Activated CD4-positive, alpha-beta T cell treated with anti-CD3 and anti-CD28 coated beads, Interleukin-2, amount 50 U/mL, for 16 hours (primary cell): Measurements from ENCODE around the gene TMEM232.

ENCODE experiments used
- DNase-seq: peaks from one replicate; pipeline ENCODE4 v3.0.0-alpha.2; 2020

Gene TMEM232

GRCh38 chr5:110507972-110508371 is 218.5 kb downstream of the TMEM232 start:
- no peak for DNase-seq

GRCh38 chr5:110506378-110506777 is 220.1 kb downstream of the TMEM232 start:
- no peak for DNase-seq

DNA sequence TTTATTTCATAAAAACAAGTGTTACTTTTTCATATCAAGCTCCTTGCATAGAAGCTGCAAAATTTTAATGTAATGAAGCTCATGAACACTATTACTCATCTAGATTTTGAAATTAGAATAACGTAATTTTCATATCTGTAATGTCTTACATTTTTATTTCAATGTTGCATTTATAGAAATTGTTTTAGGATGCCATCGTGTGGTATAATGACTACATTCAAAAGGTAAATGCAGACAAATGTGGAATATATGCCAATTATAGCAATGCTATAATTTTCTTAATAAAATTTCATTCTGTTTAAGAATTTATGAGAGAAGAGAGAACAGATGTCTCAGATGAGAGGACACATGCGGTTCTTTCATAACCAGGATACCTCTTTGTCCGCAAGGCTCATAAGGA is 230.2 kb downstream of the TMEM232 start:
- no peak for DNase-seq

GRCh38 chr5:110492446-110492845 is 234.0 kb downstream of the TMEM232 start:
- no peak for DNase-seq

DNA sequence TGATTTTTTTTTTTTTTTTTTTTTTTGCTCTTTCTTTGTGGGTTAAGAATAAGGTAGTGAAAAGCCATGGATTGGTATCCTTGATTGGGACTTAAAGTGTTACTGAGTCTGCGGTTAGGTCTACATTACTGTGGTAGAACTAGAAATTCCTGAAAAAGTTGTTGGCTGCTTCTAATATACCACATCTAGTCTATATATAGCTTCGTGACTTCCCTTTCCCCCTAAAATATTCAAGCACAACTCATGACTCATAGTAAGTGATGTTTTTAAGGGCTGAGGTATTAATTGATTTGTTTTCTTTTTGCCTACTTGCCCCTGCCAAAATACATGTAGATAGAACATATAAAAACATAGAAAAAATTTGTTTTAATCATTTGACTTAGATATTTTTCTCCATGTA is 247.6 kb downstream of the TMEM232 start:
- no peak for DNase-seq

GRCh38 chr5:110477911-110478310 is 248.6 kb downstream of the TMEM232 start:
- DNase-seq = no peak

- DNase-seq = no peak
Observed at GRCh38 chr5:110476164-110476563, 250.3 kb downstream of the TMEM232 start.

DNA sequence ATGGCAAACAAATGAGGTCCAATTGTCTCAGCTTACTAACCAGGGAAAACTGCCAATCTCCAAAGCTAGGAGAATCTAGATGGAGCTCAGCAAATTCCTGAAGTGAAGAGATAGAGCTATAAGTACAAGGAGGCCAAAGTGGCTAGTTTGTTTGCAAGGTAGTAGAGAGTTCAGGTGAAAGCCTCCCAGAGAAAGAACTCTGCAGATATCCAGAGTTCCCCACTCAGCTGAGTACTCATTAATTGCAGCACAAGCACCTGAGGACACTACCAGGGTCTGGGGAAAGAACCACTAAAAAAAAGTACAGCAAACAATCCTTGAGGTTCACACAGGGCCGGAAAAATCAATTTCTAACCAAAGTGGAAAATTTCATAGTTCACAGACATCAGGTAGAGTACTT is 250.9 kb downstream of the TMEM232 start:
- DNase-seq = no peak

DNA sequence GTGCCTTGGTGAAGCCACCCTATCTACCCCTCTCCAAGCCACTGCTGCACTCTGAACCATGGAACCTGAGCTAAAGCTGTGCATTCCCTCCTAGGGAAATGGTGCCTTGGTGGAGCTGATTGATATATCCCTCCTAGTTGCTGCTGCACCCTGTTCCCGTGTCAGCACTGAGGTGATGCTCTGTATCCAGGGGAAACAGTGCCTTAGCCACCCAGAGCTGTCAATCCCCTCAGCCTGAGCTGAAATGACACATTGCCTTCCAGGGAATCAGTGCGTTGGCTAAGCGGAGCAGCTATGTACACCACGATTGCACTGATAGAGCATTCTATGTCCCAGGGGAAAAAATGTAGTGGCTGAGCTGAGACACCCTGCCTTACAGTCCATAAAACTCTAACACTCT is 257.0 kb downstream of the TMEM232 start:
- no peak for DNase-seq

DNA sequence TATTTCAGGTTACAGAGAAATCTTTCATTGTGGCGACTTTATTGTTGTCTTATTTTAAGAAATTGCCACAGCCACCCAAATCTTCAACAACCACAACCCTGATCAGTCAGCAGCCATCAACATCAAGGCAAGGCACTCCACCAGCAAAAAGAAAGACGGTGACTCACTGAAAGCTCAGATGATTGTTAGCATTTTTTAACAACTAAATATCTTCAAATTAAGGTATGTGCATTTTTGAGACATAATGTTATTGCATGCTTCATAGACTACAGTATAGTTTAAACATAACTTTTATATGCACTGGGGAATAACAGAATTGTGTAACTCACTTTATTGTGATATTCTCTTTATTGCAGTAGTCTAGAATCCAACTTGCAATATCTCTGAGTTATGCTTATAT is 263.4 kb downstream of the TMEM232 start:
- no peak for DNase-seq

DNA sequence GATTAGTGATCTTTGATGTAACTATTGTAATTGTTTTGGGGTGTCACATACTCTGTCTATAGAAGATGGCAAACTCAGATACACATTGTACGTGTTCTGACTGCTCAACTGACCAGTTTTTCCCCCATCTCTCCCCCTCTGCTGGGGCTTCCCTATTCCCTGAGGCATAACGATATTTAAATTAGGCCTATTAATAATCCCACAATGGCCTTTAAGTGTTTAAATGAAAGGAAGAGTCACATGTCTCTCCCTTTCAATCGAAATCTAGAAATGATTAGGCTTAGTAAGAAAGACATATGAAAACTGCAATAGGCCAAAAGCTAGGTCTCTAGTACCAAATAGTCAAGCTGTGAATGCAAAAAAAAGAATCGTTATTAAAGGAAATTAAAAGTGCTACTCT is 265.6 kb downstream of the TMEM232 start:
- no peak for DNase-seq

DNA sequence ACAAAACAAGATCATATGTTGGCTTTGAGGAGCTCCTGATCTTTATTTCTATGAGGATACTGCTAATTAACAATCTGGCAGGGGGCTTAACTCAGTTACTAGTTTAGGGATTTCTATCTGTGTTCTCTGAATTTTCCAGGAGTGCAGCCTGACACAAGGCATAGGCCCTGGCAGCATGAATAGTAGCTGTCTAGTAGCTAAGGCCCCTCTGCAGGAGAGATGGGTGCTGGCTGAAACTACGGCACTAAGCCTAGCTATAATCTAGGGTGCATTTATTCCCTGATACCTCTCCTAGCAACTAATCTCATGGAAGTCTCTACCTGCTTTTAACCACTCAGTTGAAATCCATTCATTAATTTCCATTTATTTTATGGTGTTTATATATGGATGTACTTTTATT is 268.2 kb downstream of the TMEM232 start:
- DNase-seq = no peak

- no peak for DNase-seq
Observed at GRCh38 chr5:110442856-110443255, 283.6 kb downstream of the TMEM232 start.

DNA sequence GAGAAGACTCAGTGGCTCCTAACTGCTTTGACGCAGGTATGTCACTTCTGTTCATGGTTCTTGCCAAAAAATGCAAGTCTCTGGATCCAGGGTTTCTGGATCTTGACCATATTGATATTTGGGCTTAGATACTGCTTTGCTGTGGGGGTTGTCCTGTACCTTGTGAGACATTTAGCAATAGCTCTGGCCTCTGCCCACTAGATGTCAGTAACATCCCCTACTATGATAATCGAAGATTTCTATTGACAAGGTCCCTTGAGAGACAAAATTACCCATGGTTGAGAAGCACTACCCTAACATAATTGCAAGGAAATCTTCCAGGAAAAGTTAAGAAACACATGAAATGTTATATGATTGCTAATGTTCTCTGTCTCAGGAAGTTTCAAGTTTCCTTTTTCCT is 285.4 kb downstream of the TMEM232 start:
- peak; percentile 25 for DNase-seq

DNA sequence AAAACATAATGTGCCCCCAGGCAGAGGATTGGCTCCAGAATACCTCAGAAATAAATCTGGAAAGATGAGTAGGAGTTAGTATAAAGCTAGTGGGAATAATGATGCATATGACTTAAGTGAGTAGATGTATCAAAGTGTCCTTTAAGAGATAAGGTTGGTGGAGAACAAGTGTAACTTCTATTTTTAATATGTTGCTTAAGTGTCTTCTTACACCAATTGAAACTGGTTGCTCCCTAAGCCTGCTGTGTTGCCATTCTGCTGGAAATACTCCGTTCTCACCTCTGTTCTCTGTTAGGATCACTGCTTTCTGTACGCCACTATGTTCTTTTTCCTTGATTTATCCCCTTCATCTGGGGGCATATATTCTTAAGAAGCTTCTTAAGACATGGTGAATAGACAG is 286.4 kb downstream of the TMEM232 start:
- DNase-seq = no peak

DNA sequence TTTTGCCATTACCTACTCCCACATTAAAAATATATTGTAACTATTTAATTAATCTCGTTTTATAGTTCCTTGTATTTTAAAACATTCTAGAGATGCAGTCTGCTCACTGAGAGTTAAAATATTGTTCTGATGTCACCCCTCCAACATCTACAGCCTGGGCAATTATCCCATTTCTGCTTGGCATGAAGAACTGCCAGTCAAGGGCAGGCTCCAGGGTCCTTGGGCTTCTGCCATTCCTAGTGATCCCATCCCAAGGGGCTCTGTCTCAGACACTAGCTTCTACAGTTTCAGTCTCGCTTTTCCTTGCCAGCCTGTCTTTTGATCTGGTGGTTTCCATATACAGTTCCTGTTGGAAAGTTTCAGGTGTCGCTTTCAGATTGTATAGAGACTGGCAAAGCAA is 287.2 kb downstream of the TMEM232 start:
- DNase-seq = no peak

DNA sequence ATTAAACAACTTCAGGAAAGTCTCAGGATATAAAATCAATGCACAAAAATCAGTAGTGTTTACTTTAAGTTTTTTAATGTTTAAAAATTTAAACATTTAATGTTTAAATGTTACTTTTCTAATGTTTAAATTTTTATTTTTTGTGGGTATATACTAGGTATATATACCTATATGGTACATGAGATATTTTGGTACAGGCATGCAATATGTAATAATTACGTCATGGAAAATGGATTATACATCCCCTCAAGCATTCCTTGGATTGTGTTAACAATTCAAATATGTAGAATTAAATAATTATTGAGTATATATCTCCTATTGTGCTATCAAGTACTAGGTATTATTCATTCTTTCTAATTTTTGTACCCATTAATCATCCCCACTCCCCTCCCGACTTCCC is 291.3 kb downstream of the TMEM232 start:
- DNase-seq = no peak

- DNase-seq = no peak
Observed at GRCh38 chr5:110431603-110432002, 294.9 kb downstream of the TMEM232 start.

GRCh38 chr5:110414360-110414759 is 312.1 kb downstream of the TMEM232 start:
- DNase-seq = peak; percentile 6

DNA sequence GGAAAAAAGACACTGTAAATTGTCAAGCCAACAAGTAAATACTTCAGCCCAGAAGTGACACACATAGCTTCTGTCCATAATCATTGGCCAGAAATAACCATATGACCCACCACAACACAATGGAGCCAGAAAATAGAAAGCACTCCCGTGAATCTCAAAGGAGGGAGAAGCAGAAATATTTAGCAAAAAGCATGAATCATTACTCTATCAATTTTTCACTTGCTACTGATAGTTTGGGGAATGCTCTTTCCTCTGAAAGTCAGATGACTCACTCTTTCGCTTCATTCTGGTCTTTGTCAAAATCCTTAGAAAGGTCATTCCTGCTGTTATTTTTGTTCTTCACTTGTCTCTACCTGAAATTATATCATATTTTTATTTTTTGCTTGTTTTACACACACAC is 312.6 kb downstream of the TMEM232 start:
- no peak for DNase-seq

DNA sequence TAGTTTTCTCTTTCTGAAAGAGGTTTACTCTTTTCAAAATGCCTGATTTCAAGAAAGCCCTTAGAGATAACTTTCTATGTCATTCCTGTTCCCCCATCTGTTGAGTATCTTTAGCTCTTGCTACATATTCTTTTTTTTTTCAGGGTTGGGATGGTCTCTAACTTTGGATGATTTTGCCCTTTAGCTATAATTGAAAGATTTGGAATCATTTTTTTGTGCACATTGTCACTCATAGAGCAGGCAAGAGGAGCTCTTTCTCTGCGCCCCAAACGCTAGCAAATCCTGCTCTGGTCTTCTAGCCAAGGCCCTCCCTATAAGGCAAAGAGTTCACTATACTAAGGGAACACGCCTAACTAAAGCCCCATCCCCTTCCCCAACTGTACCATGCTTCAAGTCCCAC is 316.9 kb downstream of the TMEM232 start:
- no peak for DNase-seq

DNA sequence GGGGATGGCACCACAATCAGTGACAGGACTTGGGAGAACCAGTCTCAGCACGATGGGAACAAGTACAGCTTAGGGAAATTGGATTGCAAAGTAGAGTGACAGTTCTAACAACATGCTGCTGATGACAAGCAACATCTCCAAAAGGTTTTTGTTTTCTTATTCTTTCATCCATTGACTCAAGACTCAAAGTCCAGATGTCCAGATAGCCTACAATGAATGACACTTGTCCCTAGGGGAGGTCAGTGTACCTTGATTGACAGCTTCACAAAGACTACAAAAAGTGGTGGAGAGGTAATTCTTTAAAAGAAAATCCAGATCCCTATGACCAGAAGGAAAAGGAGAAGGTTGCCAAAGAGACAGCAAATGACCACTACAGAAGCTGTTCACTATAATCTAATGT is 323.9 kb downstream of the TMEM232 start:
- no peak for DNase-seq

DNA sequence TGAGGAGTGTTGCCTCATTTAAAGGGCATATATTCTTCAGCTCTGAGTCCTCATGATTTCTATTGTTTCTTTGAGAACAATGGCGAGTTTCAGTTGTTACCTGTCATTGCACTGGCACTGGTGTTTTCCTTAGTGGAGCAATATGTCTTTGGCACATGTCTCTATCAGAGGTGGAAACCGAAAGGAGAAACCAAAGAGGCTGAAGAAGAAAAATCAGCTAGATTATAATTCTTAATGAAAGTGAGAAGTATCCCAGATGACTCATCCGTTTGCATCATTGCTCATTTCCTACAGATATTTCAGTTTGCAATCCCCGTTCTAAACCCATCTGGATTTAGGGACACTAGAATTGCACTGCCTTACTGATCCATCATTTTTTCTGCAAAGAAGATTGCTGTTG is 324.6 kb downstream of the TMEM232 start:
- no peak for DNase-seq

DNA sequence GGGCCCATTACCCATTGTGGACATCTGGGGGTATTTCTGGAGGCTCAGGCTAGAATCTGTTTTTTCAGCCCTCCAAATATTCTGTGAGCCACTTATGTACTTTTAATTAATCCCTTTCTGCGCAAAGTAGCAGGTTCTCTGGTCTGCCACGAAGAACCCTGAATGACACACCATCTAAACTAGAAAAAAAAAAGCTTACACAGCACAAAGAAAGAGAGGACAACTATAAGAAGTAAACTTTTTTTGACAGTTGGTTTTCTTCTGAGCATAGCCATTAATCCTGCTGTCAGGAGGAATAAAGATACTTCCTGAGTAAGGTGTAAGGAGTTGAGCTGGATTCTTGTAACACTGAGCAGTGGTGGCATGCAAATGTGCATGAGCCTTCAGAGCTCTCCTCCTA is 327.5 kb downstream of the TMEM232 start:
- DNase-seq = no peak

GRCh38 chr5:110397281-110397680 is 329.2 kb downstream of the TMEM232 start:
- DNase-seq = no peak

DNA sequence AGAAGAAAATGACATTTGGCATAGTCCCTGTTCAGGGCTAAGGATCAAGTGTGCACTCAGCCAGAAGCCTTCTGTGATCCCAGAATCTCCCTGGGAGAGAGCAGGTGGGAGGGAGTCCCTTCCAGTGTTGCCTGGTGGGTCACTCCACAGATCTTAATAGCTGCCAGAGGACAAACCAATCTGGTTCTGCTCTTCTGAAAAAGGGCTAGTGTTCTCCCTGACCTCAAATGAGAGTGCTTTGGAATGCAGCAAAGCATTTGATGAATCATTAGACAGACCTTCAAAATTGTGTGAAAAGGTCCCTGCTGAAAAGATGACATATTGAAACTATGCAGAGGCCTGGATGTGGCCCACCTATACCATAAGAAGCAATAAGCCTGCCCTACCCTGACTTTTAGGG is 339.7 kb downstream of the TMEM232 start:
- DNase-seq = no peak
